Measurements from ENCODE around the gene ZNF544.

DNA sequence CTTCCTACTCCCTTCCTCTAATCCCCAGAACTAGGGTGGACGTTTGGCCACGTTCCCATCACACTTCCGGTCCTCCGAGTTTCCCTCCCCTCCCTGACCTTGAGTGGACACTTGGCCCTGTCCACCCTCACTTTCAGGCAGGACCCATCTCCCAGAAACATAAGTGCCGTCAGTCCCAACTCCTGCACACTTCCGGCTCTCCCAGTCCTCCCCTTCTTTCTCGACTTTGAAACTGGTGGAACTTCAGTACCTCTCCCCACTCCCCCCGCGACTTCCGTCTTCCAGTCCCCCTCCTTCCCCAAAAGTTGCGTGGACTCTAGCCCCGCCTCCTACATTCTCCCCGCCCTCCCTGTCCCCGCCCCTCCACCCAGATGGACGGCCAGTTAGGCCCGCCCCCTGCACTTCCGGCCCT, 46.1 kb upstream of the ZNF544 start:
- TF ChIP-seq, protein P1, sequence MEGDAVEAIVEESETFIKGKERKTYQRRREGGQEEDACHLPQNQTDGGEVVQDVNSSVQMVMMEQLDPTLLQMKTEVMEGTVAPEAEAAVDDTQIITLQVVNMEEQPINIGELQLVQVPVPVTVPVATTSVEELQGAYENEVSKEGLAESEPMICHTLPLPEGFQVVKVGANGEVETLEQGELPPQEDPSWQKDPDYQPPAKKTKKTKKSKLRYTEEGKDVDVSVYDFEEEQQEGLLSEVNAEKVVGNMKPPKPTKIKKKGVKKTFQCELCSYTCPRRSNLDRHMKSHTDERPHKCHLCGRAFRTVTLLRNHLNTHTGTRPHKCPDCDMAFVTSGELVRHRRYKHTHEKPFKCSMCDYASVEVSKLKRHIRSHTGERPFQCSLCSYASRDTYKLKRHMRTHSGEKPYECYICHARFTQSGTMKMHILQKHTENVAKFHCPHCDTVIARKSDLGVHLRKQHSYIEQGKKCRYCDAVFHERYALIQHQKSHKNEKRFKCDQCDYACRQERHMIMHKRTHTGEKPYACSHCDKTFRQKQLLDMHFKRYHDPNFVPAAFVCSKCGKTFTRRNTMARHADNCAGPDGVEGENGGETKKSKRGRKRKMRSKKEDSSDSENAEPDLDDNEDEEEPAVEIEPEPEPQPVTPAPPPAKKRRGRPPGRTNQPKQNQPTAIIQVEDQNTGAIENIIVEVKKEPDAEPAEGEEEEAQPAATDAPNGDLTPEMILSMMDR (conservative IDR thresholded peaks at IDR 0.05): no peak
- TF ChIP-seq EZH2 (IDR thresholded peaks at IDR 0.05; ENCODE audit: low read depth): no peak
